Stimulated activated CD8-positive, alpha-beta memory T cell treated with anti-CD3 and anti-CD28 coated beads, Interleukin-7, amount 100 ng/mL, for 24 hours (primary cell): Measurements from ENCODE around the gene TMEM81.

ENCODE experiments used
- DNase-seq: peaks from one replicate; pipeline ENCODE4 v3.0.0-alpha.2; 2020; ENCODE audit warnings: low read depth

The TMEM81 gene

DNA sequence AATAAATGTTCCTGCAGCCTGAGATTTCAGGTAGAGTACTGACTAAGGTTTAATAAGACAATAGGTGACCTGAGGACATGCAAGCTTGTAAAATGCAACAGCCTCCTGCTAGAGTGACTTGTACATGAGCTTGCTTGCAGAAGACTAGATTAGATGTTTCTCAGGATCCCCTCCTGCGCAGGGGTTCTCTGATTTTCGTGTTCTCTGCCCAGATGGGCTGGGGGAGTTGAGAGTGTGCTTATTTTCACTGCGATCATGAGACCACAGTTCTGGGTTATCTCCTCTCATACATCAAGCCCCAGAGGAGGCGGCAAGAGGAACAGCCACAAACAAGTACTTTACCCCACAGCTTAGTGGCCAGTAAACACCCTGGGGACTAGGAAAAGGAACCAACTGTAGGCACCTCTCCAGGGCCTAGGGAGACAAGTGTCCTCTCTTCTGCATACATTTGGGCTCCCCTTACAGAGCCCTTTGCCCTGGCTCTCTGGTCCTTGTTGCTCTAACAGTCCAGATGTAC lies 8.0 kb downstream of the TMEM81 start:
- no peak for DNase-seq

DNA sequence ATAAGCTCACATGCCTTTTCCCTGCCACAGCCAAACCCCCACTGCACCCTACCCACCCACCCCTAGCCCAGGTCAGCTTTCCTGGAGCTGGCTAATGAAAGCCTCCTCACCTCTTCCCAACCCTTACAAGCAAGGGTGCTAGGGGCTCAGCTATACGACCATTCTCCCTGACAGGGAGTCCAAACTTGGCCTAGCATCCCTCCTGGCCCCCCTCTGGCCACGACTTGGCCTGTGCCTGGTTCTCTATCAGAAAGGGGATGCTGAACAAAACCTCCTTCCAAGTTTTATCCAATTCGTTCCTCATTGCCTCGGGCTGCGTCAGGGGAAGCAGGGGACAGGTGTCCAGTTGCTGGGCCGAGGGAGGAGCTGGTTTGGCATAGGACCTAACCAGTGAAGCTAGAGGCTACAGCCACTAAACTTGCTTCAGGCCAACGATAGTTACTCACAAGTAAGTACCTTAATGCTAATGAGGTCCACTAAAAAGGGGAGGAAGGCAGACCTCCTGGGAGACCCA lies 8.6 kb downstream of the TMEM81 start:
- DNase-seq, result no peak

DNA sequence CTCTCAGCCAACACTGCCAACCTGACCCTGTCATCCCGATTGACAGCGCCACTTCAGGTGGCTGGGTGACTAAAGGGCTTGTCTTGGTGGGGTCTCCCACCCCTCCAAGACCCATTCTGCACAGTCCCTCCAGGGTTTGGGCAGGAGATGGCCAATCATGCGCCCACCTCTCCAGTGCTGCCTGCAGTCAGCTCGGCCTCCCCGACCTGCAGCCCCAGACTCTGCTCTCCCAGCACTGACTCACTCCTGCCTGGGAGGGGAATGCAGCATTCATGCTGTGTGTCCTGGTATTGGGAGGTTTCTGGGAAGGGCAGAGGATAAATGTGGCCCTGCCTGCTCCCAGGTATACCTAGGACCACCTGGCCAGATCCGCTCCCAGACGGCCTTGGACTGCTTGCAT lies 9.7 kb downstream of the TMEM81 start:
- no peak for DNase-seq

DNA sequence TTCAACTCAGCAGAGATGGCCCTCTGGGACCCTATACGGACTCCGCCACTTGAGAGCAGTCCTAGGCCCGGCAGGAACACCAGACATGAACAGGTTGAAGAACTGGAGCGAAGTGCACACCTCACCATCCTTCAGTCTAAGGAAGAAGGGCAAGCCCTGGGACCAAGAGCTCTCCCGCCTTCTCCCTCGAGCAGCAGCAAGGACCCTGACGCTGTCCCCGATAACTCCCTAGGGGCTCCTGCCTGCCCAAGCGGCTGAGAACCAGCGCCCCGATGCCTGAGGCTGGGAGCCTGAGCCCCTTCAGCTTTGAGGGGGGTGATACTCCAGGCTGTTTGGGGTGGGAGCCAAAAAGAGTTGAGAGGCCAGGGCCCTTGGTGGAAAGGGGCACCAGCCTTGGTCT lies 10.2 kb downstream of the TMEM81 start:
- no peak for DNase-seq

DNA sequence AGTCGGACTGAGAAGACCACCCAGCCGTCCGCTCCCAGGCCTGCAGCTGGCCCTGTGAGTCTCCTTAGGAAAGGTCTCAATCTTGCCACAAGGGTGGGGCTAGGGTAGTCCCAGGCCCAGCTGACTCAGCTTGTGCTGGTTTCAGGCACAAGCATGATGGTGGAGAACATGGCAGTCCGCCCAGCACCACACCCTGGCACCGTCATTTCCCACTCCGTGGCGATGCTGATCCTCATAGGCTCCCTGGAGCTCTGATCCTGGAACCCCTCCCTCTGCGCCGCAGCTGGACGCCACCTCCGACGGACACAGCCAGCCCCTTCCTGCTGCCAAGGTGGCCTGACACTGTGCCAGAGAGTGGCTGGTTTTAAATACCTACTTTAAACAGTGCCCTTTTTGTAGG lies 10.7 kb downstream of the TMEM81 start:
- DNase-seq, result no peak

DNA sequence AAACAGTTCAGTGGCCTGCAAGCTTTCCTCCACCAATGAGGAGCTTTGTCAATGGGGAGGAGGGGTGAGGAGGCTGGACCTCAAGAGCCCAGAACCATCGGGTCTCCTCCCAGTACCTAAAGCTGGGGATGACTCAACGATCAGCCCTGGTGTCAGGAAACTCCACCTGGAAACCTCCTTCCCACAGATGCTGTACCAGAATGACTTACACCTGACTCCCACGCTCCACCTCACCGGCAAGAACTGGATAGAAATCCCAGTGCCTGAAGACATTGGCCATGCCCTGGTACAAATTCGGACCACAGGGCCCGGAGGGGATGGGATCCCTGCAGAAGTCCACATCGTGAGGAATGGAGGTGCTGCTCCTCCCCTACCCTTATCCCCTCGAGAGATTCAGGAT lies 11.4 kb downstream of the TMEM81 start:
- DNase-seq, result no peak

DNA sequence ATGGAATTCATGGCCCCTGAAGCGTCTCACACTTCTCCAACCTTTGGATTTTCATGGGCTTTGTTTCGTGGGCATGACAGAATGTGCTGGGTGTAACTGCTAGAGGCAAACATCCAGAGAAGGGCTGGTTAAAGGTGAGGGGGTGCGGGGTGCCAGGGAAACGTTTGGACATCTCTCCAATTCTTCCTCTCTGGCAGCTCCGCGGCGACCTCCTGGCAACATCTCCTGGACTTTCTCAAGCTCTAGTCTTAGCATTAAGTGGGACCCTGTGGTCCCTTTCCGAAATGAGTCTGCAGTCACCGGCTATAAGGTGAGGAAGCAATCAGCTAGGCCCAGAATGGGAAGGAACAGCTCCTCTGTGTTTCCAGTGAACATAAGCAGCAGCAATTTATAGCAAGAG lies 12.0 kb downstream of the TMEM81 start:
- DNase-seq, result no peak

DNA sequence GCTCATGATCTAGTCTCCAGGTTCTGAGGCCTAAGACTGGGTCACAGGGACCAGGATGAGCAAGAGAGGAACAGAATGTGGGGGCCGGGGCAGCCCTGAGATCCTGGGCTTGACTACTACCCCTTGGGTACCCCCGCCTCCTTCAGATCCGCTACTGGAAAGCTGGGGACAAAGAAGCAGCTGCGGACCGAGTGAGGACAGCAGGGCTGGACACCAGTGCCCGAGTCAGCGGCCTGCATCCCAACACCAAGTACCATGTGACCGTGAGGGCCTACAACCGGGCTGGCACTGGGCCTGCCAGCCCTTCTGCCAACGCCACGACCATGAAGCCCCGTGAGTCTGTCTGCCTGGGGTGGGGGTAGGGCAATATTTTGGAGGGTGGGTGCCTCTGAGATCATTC lies 12.5 kb downstream of the TMEM81 start:
- no peak for DNase-seq

DNA sequence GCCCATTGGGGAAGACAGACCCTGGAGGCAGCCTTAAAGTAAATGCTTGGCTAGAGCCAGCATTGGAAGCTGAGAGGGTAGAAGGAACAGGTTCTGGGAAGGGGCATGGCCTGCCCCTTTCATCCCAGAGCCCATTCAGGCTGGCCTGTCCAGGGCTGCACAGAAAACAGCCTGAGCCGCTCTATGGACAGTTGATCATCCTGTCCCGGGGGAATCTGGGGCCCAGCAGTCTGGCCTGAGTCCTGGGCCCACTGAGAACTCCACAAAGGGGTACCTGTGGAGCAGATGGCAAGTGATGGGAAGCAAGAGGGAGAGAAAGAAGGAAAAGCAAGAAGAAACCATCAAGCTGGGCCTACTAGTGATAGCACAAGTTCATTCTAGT lies 13.2 kb downstream of the TMEM81 start:
- no peak for DNase-seq

DNA sequence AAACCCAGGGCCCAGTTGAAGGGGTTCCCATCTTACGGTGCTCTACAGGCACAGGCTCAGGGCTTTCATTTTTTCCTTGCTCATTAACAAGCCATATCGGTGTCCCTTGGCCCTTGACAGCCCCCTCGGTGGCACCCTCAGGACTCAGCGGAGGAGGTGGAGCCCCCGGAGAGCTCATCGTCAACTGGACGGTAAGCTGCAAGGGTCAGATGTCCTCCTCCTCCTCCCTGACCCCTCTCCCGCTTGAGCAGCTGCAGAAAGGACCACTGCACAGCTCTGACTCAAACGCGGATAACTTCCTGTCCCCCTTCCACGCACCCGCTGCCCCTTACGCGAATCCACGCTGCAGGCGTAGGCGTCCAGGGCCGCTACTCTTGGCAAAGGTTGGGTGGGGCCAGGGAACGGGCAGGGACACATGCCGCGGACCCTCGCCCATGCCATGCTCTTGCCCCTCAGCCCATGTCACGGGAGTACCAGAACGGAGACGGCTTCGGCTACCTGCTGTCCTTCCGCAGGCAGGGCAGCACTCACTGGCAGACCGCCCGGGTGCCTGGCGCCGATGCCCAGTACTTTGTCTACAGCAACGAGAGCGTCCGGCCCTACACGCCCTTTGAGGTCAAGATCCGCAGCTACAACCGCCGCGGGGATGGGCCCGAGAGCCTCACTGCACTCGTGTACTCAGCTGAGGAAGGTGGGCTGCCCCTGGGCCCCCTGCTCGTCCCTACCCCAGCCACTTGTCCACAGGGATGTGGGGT lies 14.7 kb downstream of the TMEM81 start:
- no peak for DNase-seq

DNA sequence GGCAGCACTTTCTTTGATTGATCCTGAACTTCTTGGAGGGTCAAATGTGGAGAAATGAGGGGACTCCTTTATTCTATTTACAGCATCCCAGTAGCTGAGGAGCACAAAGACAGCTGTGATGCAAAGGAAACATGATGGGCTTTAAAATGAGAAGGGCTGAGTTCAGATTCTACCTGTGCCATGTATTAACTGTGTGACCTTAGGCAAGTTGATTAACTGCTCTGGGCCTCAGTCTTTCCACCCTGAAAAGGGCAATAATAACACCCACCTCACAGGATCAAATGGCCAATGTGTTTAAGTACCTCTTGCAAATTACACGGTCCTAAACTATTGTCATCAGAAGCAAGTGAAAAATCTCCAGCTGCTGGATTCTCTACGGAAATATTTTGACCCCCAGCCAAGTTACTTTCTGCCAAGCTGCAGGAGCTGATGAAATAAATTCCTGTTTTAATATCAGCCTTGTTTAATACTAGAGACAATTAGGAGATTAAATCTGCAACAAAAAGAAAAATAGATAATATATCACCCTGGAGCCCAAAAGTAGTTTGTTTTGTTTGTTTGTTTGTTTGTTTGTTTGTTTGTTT lies 15.7 kb downstream of the TMEM81 start:
- DNase-seq, result no peak

DNA sequence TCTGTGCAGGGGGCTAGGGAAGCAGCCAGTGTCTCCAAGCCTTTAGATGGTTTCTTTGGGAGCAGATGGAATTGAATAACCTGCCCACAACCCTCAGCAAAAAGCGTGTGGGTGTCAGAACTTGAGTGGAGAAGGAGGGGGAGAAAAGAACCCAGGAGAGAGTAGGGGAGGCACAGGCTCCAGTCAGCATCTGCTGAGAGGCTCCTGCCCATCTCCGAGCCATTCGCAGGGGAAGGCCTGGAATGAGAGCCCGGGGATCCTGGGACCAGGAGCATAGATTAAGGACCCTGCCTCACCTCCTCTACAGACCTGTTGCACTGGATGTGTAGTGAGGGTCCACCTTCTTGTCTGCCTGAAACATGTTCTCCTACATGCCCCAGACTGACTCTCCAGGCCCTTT lies 16.3 kb downstream of the TMEM81 start:
- no peak for DNase-seq

DNA sequence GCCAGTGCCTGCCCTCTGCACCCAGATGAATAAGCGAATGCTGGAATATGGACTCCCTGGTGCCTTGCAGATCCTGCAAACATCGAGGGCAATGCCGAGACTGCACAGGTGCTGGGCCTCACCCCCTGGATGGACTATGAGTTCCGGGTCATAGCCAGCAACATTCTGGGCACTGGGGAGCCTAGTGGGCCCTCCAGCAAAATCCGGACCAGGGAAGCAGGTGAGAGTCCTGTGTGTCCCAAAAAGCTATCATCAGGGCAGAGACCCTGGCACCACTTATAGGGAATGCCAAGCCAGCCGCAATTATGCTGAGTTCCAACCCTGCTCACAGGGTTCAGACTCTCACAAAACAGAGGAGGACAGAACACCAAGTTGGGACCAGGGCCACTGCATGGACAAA lies 17.2 kb downstream of the TMEM81 start:
- no peak for DNase-seq

DNA sequence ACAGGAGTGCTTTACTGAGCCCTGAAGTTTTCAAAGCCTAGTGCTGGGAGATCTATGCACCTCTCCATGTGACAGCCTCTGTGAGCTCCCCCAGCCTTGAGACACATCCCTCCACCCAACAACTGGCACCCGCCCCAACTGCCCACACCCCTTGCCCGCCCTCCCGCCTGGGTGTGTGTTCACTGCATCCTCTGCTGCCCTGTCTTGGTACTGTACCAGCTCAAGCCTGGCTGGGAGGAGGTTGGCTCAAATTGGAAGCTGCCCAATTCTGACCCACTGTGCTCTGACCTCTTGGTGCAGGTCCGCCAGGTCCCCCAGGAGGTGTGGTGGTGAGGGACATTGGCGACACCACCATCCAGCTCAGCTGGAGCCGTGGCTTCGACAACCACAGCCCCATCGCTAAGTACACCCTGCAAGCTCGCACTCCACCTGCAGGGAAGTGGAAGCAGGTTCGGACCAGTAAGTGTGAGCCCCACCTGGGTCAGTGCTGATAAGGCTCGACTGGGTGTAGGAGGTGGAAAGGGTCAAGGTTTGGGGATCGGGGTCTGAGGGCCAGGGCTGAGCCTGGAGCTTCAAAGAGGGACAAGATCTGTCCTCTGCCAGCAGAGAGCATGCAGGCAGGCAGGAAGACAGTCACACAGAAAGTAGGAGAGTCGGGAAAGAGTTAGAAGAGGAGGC lies 18.0 kb downstream of the TMEM81 start:
- no peak for DNase-seq

DNA sequence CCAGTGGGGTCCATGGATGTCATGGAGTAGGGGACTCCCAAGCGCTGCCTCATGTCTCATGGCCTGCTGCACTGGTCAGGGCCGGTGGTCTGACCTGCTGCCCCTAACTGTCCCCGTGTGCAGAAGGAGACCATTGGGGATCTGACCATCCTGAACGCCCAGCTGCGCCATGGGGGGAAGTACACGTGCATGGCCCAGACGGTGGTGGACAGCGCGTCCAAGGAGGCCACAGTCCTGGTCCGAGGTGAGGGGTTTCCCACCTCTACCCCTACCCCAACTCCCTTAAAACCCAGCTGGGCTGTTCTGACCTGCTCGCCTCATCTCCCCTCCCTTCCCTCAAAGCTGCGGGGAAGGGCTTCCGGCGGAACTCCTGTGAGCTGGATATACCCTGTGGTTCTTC lies 18.6 kb downstream of the TMEM81 start:
- no peak for DNase-seq

DNA sequence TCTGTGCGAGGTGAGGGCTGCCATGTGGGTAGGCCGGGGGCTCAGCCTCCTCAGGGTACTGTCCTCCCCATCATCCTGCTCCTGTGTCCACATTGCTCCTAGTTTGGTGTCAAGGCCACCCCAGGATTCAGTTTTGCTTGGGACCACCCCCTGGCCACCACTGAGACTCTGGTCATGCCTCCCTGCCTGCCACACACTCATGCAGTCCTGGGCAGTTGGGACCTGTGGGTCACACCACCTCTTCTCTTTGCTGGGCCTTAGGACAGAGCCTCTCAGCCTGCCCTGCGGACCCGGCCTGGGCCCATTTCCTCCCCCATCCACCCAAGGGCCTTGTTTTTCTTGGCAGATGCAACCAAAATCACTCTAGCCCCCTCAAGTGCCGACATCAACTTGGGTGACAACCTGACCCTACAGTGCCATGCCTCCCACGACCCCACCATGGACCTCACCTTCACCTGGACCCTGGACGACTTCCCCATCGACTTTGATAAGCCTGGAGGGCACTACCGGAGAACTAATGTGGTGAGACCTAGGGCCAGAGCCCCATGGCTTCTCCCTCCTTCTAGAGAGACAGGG lies 19.4 kb downstream of the TMEM81 start:
- DNase-seq, result no peak

DNA sequence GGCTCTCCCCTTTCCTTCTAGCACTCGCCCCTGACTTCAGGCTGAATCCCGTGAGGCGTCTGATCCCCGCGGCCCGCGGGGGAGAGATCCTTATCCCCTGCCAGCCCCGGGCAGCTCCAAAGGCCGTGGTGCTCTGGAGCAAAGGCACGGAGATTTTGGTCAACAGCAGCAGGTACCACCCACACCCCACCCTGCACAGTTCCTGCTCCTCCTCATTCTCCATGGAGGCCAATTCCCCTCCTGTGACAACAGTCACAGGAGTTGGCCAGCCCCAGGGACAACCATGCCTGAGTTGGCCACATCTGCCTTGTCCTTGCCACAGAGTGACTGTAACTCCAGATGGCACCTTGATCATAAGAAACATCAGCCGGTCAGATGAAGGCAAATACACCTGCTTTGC lies 20.0 kb downstream of the TMEM81 start:
- no peak for DNase-seq

DNA sequence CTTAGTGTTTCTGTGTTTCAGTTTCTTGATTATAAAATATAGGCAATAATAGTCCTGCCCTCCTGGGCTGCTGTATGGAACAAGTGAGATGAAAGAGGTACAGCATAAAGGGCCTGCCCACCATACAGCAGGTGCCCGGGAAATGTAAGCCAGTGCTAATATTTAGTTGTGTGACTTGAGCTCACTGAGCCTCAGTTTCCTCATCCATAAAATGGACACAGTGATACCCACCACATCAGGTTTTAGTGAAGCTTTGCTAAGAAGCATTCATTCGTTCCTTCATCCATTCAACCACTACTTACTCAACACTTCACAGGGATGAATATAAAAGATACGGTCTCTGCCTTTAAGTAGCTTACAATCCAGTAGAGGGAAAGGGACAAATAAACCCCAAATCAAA lies 21.4 kb downstream of the TMEM81 start:
- no peak for DNase-seq

DNA sequence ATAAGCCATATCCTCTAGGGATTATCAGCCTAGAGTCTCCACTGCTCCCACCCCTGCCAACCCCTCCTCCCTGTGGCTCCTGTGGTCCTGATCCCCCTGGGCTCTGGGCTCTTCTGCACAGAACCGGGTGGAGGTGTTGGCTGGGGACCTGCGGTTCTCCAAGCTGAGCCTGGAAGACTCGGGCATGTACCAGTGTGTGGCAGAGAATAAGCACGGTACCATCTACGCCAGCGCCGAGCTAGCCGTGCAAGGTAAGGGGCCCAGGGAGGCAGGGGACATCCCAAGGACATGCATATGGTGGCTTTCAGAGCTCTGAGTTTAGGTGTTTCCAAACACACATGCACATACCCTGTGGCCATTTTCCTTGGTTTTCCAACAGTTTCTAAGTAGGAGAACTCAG lies 21.9 kb downstream of the TMEM81 start:
- no peak for DNase-seq

DNA sequence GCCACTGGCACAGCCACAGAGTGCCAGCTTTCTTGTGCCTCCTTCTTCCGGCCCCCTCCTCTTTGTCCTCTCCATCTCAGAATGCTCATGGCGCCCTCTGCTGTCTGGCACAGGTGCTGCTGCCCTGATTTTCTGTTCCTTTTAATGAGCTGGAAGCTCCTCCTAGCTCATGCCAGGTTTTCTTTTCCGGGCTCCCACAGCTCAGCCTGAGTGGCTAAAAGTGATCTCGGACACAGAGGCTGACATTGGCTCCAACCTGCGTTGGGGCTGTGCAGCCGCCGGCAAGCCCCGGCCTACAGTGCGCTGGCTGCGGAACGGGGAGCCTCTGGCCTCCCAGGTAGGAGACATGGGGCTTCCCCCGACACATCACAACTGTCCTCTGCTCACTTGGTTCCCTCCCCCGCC lies 22.6 kb downstream of the TMEM81 start:
- peak; percentile 54 for DNase-seq

DNA sequence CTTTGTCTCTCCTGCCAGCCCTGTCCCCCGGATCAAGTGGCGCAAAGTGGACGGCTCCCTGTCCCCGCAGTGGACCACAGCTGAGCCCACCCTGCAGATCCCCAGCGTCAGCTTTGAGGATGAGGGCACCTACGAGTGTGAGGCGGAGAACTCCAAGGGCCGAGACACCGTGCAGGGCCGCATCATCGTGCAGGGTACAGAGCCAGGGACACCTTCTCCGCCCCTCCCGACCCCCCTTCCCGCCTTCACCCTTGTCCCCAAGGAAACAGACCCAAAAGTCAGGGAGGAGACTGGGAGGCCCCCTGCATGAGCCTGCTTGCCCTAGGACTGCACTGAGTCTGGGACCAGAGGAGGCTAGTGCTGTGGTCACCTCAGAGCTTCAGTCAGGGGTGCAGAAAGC lies 23.0 kb downstream of the TMEM81 start:
- no peak for DNase-seq

DNA sequence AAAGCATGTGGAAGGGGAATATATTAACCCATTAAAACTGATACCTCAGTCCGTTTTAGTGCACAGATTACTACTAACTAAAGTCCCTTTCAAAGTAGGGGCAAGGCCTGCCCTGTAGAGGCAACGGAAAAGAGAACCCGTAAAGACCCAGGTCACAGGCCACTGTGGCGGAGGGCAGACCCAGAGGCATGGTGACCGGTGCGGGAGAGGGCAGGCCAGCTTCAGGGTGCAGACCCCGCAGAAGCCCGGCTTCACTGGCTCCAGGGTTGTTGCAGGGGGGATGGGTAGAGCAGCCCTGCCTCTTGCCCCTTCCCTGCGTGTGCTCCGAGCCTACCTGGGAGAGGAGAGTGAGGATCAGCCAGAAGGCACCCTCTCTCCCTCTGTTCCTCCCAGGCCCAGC lies 23.5 kb downstream of the TMEM81 start:
- DNase-seq, result no peak

DNA sequence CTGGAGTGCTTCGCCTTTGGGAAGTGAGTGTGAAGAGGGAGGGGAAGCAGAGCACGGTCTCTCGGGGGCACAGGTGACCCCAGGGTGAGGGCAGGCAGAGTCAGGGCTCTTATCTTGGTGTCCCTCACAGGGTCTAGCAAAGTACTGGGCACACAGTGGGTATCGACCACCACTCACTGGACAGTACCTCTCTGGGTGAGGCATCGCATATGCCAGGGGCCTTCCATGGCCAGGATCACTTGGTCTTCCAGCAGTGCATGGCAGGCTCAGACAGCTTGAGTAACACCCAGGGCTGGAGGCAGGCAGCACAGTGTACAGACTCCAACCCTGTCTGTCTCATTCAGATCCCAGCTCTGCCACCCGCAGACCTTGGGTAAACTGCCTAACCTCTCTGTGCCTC lies 24.6 kb downstream of the TMEM81 start:
- DNase-seq, result no peak
